ENCODE results near the gene ADAM19. TPM values are rescaled to one million over a fixed set of nuclear protein-coding genes. Genes with fewer than 3 reads are reported as not detected.

ADAM19 gene
- total RNA-seq, 1 donor from 2014 or later = 41.2 TPM

DNA sequence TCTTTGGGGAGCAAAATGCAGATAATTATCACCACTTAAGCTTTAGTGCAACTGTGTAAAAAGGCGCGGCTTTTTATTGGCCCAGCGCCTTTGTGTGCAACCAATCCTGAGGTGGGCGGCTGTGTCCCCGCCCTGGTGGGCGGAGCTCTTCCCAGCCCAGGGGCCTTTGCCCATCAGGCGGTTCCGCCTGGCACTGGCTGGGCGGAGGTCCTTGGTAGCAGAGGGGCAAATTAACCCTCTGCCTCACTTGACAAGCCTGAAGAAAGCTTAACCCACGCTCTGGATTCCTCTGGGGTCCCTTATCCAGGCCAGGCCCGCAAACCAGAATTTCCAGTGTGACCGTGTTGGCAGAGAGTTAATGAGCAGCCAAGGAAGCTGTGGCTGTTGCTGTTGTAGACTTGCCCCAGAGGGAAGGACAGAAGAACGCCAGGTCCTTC, 128.4 kb downstream of the ADAM19 start:
- Mint-ChIP-seq H3K27ac (ENCODE audit: unreplicated experiment) (no peak overlapping the region), H3K9me3 (ENCODE audit: unreplicated experiment) (no peaks in the 10 kb centered on the region), H3K4me1 (ENCODE audit: low read depth, unreplicated experiment) (no peaks in the 10 kb centered on the region), H3K27me3 (ENCODE audit: unreplicated experiment) (peaks cover 3% of the 10 kb centered on the region), H3K4me3 (ENCODE audit: unreplicated experiment) (no peak overlapping the region), H3K36me3 (ENCODE audit: unreplicated experiment) (no peaks in the 10 kb centered on the region)
- DNase-seq = no peak
- TF ChIP-seq, protein P1, sequence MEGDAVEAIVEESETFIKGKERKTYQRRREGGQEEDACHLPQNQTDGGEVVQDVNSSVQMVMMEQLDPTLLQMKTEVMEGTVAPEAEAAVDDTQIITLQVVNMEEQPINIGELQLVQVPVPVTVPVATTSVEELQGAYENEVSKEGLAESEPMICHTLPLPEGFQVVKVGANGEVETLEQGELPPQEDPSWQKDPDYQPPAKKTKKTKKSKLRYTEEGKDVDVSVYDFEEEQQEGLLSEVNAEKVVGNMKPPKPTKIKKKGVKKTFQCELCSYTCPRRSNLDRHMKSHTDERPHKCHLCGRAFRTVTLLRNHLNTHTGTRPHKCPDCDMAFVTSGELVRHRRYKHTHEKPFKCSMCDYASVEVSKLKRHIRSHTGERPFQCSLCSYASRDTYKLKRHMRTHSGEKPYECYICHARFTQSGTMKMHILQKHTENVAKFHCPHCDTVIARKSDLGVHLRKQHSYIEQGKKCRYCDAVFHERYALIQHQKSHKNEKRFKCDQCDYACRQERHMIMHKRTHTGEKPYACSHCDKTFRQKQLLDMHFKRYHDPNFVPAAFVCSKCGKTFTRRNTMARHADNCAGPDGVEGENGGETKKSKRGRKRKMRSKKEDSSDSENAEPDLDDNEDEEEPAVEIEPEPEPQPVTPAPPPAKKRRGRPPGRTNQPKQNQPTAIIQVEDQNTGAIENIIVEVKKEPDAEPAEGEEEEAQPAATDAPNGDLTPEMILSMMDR (IDR thresholded peaks at IDR 0.05; ENCODE audit: partially characterized antibody, unreplicated experiment) = no peak

- no peaks in the 10 kb centered on the region for H3K9me3 Mint-ChIP-seq (ENCODE audit: unreplicated experiment)
- H3K36me3 Mint-ChIP-seq (ENCODE audit: unreplicated experiment) = no peaks in the 10 kb centered on the region
- no peak overlapping the region for H3K4me3 Mint-ChIP-seq (ENCODE audit: unreplicated experiment)
- TF ChIP-seq, protein P1 (IDR thresholded peaks at IDR 0.05; ENCODE audit: partially characterized antibody, unreplicated experiment) = no peak
- no peak overlapping the region for H3K27ac Mint-ChIP-seq (ENCODE audit: unreplicated experiment)
- no peaks in the 10 kb centered on the region for H3K4me1 Mint-ChIP-seq (ENCODE audit: low read depth, unreplicated experiment)
- no peak for DNase-seq
- peaks cover 3% of the 10 kb centered on the region for H3K27me3 Mint-ChIP-seq (ENCODE audit: unreplicated experiment)
Observed at GRCh38 chr5:157446412-157446935, 129.1 kb downstream of the ADAM19 start.

DNA sequence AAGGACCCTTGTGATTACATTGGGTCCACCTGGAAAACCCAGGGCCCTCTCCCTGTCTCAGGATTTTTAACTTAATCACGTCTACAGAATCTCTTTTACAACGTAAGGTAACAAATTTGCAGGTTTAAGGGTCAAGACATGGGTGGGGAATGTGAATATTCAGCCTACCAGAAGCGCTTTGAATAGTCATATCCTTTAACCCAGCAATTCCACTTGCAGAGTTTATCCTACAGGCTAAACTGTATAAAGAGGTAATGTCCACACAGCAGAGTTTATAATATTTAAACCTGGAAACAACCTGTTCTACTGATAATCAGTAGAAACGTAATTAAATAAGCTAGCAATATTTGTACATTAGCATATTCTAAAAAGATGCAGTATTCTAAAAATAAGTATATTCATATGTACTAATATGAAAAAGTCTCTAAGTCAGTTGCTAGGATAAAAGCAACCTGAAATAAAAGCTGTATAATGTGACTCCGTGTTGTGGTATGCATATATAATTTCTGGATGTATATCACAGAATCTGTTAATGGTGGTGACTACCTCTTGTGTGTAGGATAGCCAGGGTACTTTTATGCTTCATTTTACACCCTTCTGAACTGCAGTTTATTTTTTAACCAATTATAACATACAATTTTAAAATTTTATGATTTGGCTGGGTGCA, 129.7 kb downstream of the ADAM19 start:
- Mint-ChIP-seq H3K9me3 (ENCODE audit: unreplicated experiment) (no peaks in the 10 kb centered on the region), H3K4me1 (ENCODE audit: low read depth, unreplicated experiment) (no peaks in the 10 kb centered on the region), H3K4me3 (ENCODE audit: unreplicated experiment) (no peak overlapping the region), H3K36me3 (ENCODE audit: unreplicated experiment) (no peaks in the 10 kb centered on the region), H3K27me3 (ENCODE audit: unreplicated experiment) (no peaks in the 10 kb centered on the region), H3K27ac (ENCODE audit: unreplicated experiment) (no peak overlapping the region)
- TF ChIP-seq, protein P1 (IDR thresholded peaks at IDR 0.05; ENCODE audit: partially characterized antibody, unreplicated experiment) = no peak
- no peak for DNase-seq

- TF ChIP-seq, protein P1 (IDR thresholded peaks at IDR 0.05; ENCODE audit: partially characterized antibody, unreplicated experiment) = no peak
- Mint-ChIP-seq H3K9me3 (ENCODE audit: unreplicated experiment) (no peaks in the 10 kb centered on the region), H3K4me1 (ENCODE audit: low read depth, unreplicated experiment) (no peaks in the 10 kb centered on the region), H3K27ac (ENCODE audit: unreplicated experiment) (no peak overlapping the region), H3K4me3 (ENCODE audit: unreplicated experiment) (no peak overlapping the region), H3K27me3 (ENCODE audit: unreplicated experiment) (no peaks in the 10 kb centered on the region), H3K36me3 (ENCODE audit: unreplicated experiment) (no peaks in the 10 kb centered on the region)
- no peak for DNase-seq
Observed at GRCh38 chr5:157444224-157444623, 131.4 kb downstream of the ADAM19 start.

DNA sequence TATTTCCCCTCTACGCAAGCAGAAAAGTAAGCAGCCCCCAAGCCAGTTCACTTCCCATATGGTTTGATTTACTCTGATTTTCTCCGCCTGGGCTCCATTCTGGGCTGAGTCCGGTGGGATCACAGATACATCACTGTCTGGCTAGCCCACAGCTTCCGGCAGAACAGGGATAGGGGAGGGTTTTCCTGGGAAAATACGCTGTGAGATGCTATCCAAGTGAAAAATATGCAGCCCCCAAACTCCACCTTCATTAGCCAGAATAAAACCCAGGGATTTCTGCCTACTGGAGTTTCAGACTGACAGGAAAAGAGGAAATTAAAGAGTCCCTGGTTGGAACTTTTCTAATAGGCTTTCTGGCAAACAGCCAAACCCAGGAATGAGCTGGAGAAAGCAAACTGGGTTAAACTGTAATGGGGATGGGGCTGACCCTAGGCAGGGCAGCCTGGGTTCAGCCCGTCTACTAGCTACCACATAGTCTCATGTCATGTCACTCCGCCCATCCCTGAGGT, 132.5 kb downstream of the ADAM19 start:
- Mint-ChIP-seq H3K27ac (ENCODE audit: unreplicated experiment) (no peak overlapping the region), H3K36me3 (ENCODE audit: unreplicated experiment) (no peaks in the 10 kb centered on the region), H3K9me3 (ENCODE audit: unreplicated experiment) (no peaks in the 10 kb centered on the region), H3K4me1 (ENCODE audit: low read depth, unreplicated experiment) (no peaks in the 10 kb centered on the region), H3K27me3 (ENCODE audit: unreplicated experiment) (no peaks in the 10 kb centered on the region), H3K4me3 (ENCODE audit: unreplicated experiment) (no peak overlapping the region)
- DNase-seq = no peak
- TF ChIP-seq, protein P1 (IDR thresholded peaks at IDR 0.05; ENCODE audit: partially characterized antibody, unreplicated experiment) = no peak

Data from glutamatergic neuron (in vitro differentiated cells).